ENCODE measurements around the gene DENND5B. TPM values are rescaled to one million over a fixed set of nuclear protein-coding genes. Genes with fewer than 3 reads are reported as not detected.
"Not testable (repeated sequence)": the region's sequence is repeated elsewhere in the genome, so short reads cannot be mapped to it uniquely, and the experiment has no call there.

DENND5B gene
- total and polyA plus RNA-seq, 4 donors = 4.5 to 23.1 (median 9.3) TPM

DNA sequence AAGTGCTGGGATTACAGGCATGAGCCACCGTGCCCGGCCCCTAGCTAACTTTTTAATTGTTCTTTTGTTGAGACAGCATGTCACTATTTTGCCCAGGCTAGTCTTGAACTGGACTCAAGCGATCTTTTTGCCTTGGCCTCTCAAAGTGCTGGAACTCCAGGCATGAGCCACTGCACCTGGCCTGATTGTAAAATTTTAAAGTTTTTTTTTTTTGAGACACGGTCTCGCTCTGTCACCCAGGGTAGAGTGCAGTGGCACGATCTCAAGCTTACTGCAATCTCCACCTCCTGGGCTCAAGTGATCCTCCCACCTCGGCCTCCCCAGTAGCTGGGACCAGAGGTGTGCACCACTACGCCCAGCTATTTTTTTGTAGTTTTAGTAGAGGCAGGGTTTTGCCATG is 185.9 kb downstream of the DENND5B start:
- H3K4me3 ChIP-seq (ENCODE audit: low read depth in 1 of 3, low read length in 3 of 3) = no peak overlapping the region
- no peak for DNase-seq (ENCODE audit: low spot score)
- 96% methylated on average over 8 of the region's 8 CpGs for WGBS
- H3K27ac ChIP-seq (ENCODE audit: low read depth in 1 of 2, low read length in 2 of 2) = no peak overlapping the region
- H3K9me3 ChIP-seq (ENCODE audit: control insufficient read depth in 4 of 4, low read length in 3 of 4) = no peaks in the 10 kb centered on the region
- H3K27me3 ChIP-seq (ENCODE audit: control insufficient read depth in 4 of 4, insufficient read depth in 4 of 4, low read length in 3 of 4) = no peaks in the 10 kb centered on the region
- H3K9ac ChIP-seq (ENCODE audit: low read depth in 1 of 2, low read length in 2 of 2) = no peak overlapping the region
- H3K4me1 ChIP-seq (ENCODE audit: control insufficient read depth in 4 of 4, insufficient read depth in 4 of 4, low read length in 3 of 4) = no peaks in the 10 kb centered on the region
- TF ChIP-seq HNF4A (conservative IDR thresholded peaks at IDR 0.05) = no peak
- no peak for TF ChIP-seq RXRA (IDR thresholded peaks at IDR 0.05)
- no peak for TF ChIP-seq RAD21 (IDR thresholded peaks at IDR 0.05)
- no peak for TF ChIP-seq FOXA2 (IDR thresholded peaks at IDR 0.05)
- TF ChIP-seq YY1 (IDR thresholded peaks at IDR 0.05) = no peak
- no peak for TF ChIP-seq JUND (IDR thresholded peaks at IDR 0.05)
- TF ChIP-seq FOXA1 (IDR thresholded peaks at IDR 0.05) = no peak
- TF ChIP-seq, protein P1, sequence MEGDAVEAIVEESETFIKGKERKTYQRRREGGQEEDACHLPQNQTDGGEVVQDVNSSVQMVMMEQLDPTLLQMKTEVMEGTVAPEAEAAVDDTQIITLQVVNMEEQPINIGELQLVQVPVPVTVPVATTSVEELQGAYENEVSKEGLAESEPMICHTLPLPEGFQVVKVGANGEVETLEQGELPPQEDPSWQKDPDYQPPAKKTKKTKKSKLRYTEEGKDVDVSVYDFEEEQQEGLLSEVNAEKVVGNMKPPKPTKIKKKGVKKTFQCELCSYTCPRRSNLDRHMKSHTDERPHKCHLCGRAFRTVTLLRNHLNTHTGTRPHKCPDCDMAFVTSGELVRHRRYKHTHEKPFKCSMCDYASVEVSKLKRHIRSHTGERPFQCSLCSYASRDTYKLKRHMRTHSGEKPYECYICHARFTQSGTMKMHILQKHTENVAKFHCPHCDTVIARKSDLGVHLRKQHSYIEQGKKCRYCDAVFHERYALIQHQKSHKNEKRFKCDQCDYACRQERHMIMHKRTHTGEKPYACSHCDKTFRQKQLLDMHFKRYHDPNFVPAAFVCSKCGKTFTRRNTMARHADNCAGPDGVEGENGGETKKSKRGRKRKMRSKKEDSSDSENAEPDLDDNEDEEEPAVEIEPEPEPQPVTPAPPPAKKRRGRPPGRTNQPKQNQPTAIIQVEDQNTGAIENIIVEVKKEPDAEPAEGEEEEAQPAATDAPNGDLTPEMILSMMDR (IDR thresholded peaks at IDR 0.05; ENCODE audit: low read depth, low read length, missing input control) = no peak
- TF ChIP-seq NR2F2 (IDR thresholded peaks at IDR 0.05) = no peak
- H3K36me3 ChIP-seq (ENCODE audit: control insufficient read depth in 4 of 4, insufficient read depth in 3 of 4, low read depth in 1 of 4, low read length in 3 of 4) = peaks cover 0 to 13% (median 9%) of the 10 kb centered on the region in 4 donors

DNA sequence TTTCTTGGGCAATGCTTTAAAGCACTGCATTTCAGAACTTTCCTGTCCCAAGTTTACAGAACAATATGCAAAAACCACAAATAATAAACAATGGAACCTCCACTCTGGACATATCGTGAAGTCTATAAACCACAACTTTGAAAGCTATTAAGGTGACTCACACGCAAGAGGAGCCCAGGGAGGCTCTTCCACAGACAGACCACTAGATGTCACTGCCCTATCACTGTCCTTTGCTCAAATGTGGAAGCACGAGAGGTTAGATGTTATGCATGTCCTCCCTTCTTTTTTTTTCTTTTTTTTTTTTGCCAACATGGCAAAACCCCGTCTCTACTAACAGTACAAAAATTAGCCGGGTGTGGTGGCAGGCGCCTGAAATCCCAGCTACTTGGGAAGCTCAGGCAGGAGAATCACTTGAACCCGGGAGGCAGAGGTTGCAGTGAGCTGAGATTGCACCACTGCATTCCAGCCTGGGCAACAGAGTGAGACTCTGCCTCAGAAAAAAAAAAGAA is 187.8 kb downstream of the DENND5B start:
- H3K4me3 ChIP-seq (ENCODE audit: low read depth in 1 of 3, low read length in 3 of 3); H3K9ac ChIP-seq (ENCODE audit: low read depth in 1 of 2, low read length in 2 of 2); H3K4me1 ChIP-seq (ENCODE audit: control insufficient read depth in 4 of 4, insufficient read depth in 4 of 4, low read length in 3 of 4); H3K27me3 ChIP-seq (ENCODE audit: control insufficient read depth in 4 of 4, insufficient read depth in 4 of 4, low read length in 3 of 4); H3K9me3 ChIP-seq (ENCODE audit: control insufficient read depth in 4 of 4, low read length in 3 of 4); H3K27ac ChIP-seq (ENCODE audit: low read depth in 1 of 2, low read length in 2 of 2): not testable (repeated sequence)
- peaks cover 0 to 13% (median 10%) of the 10 kb centered on the region in 4 donors for H3K36me3 ChIP-seq (ENCODE audit: control insufficient read depth in 4 of 4, insufficient read depth in 3 of 4, low read depth in 1 of 4, low read length in 3 of 4)
- peak; percentile 97 for TF ChIP-seq RAD21 (IDR thresholded peaks at IDR 0.05)
- TF ChIP-seq, protein P1 (IDR thresholded peaks at IDR 0.05; ENCODE audit: low read depth, low read length, missing input control) = peak; percentile 97
- TF ChIP-seq JUND (IDR thresholded peaks at IDR 0.05) = peak; percentile 18 to 72
- WGBS = 15% methylated on average over 7 of the region's 7 CpGs
- peak; percentile 36 for DNase-seq (ENCODE audit: low spot score)

DNA sequence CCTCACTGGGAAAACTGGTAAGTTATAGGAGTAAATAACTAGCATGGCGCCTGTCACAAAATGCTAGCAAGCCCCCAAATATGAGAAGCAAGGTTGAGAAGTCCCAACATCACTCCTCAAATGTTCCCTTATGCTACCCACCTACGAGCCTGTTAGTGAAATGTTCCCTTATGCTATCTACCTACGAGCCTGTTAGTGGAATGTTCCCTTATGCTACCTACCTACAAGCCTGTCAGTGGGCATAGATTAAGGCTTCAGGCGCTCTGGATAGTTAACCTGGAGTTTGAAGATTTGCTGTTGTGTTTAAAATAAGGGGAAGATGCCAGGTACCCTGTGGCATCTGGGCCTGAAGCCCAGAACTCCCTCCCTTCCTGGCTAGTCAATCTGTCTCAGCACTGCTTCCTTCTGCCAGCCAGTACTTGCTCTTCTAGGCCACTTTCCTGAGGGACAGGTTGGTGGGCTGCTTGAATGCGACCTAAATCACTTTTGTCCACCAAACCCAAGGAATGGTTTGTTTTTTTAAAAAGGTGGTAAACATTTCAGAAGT is 197.9 kb downstream of the DENND5B start:
- Histone ChIP-seq H3K4me1 (ENCODE audit: control insufficient read depth in 4 of 4, insufficient read depth in 4 of 4, low read length in 3 of 4) (no peaks in the 10 kb centered on the region), H3K9me3 (ENCODE audit: control insufficient read depth in 4 of 4, low read length in 3 of 4) (no peaks in the 10 kb centered on the region), H3K27me3 (ENCODE audit: control insufficient read depth in 4 of 4, insufficient read depth in 4 of 4, low read length in 3 of 4) (no peaks in the 10 kb centered on the region), H3K9ac (ENCODE audit: low read depth in 1 of 2, low read length in 2 of 2) (no peak overlapping the region), H3K4me3 (ENCODE audit: low read depth in 1 of 3, low read length in 3 of 3) (no peak overlapping the region), H3K27ac (ENCODE audit: low read depth in 1 of 2, low read length in 2 of 2) (no peak overlapping the region), H3K36me3 (ENCODE audit: control insufficient read depth in 4 of 4, insufficient read depth in 3 of 4, low read depth in 1 of 4, low read length in 3 of 4) (peaks cover 5 to 49% (median 23%) of the 10 kb centered on the region in 4 donors)
- no peak for DNase-seq (ENCODE audit: low spot score)
- WGBS = 95% methylated on average over 5 of the region's 5 CpGs
- TF ChIP-seq GABPA (IDR thresholded peaks at IDR 0.05 in 1 of 2, conservative IDR thresholded peaks at IDR 0.05 in 1 of 2) = no peak
- TF ChIP-seq NR2F2 (IDR thresholded peaks at IDR 0.05) = no peak
- TF ChIP-seq, protein P2, sequence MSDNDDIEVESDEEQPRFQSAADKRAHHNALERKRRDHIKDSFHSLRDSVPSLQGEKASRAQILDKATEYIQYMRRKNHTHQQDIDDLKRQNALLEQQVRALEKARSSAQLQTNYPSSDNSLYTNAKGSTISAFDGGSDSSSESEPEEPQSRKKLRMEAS (IDR thresholded peaks at IDR 0.05) = no peak
- no peak for TF ChIP-seq HNF4G (IDR thresholded peaks at IDR 0.05)
- no peak for TF ChIP-seq FOXA1 (IDR thresholded peaks at IDR 0.05)
- no peak for TF ChIP-seq YY1 (IDR thresholded peaks at IDR 0.05)
- TF ChIP-seq TAF1 (conservative IDR thresholded peaks at IDR 0.05) = no peak
- no peak for TF ChIP-seq SP1 (IDR thresholded peaks at IDR 0.05)
- no peak for TF ChIP-seq HNF4A (conservative IDR thresholded peaks at IDR 0.05)
- TF ChIP-seq RAD21 (IDR thresholded peaks at IDR 0.05) = no peak
- no peak for TF ChIP-seq RXRA (IDR thresholded peaks at IDR 0.05)
- TF ChIP-seq, protein P3, sequence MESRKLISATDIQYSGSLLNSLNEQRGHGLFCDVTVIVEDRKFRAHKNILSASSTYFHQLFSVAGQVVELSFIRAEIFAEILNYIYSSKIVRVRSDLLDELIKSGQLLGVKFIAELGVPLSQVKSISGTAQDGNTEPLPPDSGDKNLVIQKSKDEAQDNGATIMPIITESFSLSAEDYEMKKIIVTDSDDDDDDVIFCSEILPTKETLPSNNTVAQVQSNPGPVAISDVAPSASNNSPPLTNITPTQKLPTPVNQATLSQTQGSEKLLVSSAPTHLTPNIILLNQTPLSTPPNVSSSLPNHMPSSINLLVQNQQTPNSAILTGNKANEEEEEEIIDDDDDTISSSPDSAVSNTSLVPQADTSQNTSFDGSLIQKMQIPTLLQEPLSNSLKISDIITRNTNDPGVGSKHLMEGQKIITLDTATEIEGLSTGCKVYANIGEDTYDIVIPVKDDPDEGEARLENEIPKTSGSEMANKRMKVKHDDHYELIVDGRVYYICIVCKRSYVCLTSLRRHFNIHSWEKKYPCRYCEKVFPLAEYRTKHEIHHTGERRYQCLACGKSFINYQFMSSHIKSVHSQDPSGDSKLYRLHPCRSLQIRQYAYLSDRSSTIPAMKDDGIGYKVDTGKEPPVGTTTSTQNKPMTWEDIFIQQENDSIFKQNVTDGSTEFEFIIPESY (IDR thresholded peaks at IDR 0.05) = no peak
- no peak for TF ChIP-seq FOXA2 (IDR thresholded peaks at IDR 0.05)
- TF ChIP-seq JUND (IDR thresholded peaks at IDR 0.05) = no peak
- TF ChIP-seq EGR1 (IDR thresholded peaks at IDR 0.05; ENCODE audit: low read depth in 2 of 2) = no peak
- TF ChIP-seq, protein P4, sequence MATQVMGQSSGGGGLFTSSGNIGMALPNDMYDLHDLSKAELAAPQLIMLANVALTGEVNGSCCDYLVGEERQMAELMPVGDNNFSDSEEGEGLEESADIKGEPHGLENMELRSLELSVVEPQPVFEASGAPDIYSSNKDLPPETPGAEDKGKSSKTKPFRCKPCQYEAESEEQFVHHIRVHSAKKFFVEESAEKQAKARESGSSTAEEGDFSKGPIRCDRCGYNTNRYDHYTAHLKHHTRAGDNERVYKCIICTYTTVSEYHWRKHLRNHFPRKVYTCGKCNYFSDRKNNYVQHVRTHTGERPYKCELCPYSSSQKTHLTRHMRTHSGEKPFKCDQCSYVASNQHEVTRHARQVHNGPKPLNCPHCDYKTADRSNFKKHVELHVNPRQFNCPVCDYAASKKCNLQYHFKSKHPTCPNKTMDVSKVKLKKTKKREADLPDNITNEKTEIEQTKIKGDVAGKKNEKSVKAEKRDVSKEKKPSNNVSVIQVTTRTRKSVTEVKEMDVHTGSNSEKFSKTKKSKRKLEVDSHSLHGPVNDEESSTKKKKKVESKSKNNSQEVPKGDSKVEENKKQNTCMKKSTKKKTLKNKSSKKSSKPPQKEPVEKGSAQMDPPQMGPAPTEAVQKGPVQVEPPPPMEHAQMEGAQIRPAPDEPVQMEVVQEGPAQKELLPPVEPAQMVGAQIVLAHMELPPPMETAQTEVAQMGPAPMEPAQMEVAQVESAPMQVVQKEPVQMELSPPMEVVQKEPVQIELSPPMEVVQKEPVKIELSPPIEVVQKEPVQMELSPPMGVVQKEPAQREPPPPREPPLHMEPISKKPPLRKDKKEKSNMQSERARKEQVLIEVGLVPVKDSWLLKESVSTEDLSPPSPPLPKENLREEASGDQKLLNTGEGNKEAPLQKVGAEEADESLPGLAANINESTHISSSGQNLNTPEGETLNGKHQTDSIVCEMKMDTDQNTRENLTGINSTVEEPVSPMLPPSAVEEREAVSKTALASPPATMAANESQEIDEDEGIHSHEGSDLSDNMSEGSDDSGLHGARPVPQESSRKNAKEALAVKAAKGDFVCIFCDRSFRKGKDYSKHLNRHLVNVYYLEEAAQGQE (IDR thresholded peaks at IDR 0.05) = no peak

Data from liver (tissue), 9 donors.